Brain microvascular endothelial cell (primary cell): ENCODE measurements around the gene ZNF469.
"Not testable (repeated sequence)": the region's sequence is repeated elsewhere in the genome, so short reads cannot be mapped to it uniquely, and the experiment has no call there.

ENCODE experiments used
- DNase-seq: peaks from one replicate; pipeline ENCODE4 v3.0.0-alpha.2; 2020
- H3K27ac ChIP-seq: fragments of 250-450 bp; sonication (Bioruptor Pico); 2 replicates; pipeline ENCODE4 v1.5.1; 2020; ENCODE audit warnings: mild to moderate bottlenecking, moderate library complexity
- H3K27me3 ChIP-seq: fragments of 250-450 bp; sonication (Bioruptor Pico); replicated peaks from 2 replicates; pipeline ENCODE4 v1.5.1; 2020; ENCODE audit warnings: mild to moderate bottlenecking
- H3K36me3 ChIP-seq: fragments of 250-450 bp; sonication (Bioruptor Pico); replicated peaks from 2 replicates; pipeline ENCODE4 v1.5.1; 2020; ENCODE audit warnings: mild to moderate bottlenecking
- H3K4me3 ChIP-seq: 2 replicates; pipeline ENCODE4 v1.5.1; 2011; ENCODE audit warnings: low read depth, mild to moderate bottlenecking, control low read depth, low read length, moderate library complexity
- CTCF ChIP-seq: IDR thresholded peaks from 2 replicates; pipeline ENCODE4 v1.5.1; 2011; ENCODE audit warnings: low read depth, mild to moderate bottlenecking, moderate library complexity, low read length, control low read depth, inconsistent platforms; ENCODE audit errors: missing control alignments
- in situ Hi-C: cut with HindIII; loops from 2 replicates; pipeline ENCODE4 v1.10.0; 2017; ENCODE audit warnings: low sequenced_read_pairs, low pct_ligation_motif_present

Gene ZNF469

GRCh38 chr16:88406096-88407041, 23.6 kb downstream of the ZNF469 start:
- peaks cover 10% of the 10 kb centered on the region for H3K36me3 ChIP-seq
- H3K27me3 ChIP-seq, result no peaks in the 10 kb centered on the region
- no peak overlapping the region for H3K27ac ChIP-seq
- DNase-seq, result no peak
- peak; percentile 59 for TF ChIP-seq CTCF
- H3K4me3 ChIP-seq, result no peak overlapping the region
- in situ Hi-C loops, result no loop called here

GRCh38 chr16:88407042-88407420, 24.3 kb downstream of the ZNF469 start:
- Histone ChIP-seq H3K27me3 (no peaks in the 10 kb centered on the region), H3K36me3 (peaks cover 10% of the 10 kb centered on the region), H3K27ac (no peak overlapping the region), H3K4me3 (no peak overlapping the region)
- TF ChIP-seq CTCF, result no peak
- in situ Hi-C loops, result no loop called here
- DNase-seq, result no peak

- no peaks in the 10 kb centered on the region for H3K27me3 ChIP-seq
- in situ Hi-C loops, result no loop called here
- no peak overlapping the region for H3K27ac ChIP-seq
- peaks cover 10% of the 10 kb centered on the region for H3K36me3 ChIP-seq
- no peak overlapping the region for H3K4me3 ChIP-seq
- no peak for DNase-seq
- no peak for TF ChIP-seq CTCF
Measured at GRCh38 chr16:88407807-88408206, 25.0 kb downstream of the ZNF469 start.

GRCh38 chr16:88408561-88409142, 25.9 kb downstream of the ZNF469 start:
- in situ Hi-C loops, result no loop called here
- H3K27ac ChIP-seq, result no peak overlapping the region

GRCh38 chr16:88409296-88410065, 26.7 kb downstream of the ZNF469 start:
- Histone ChIP-seq H3K27me3 (no peaks in the 10 kb centered on the region), H3K27ac (no peak overlapping the region), H3K36me3 (peaks cover 7% of the 10 kb centered on the region), H3K4me3 (no peak overlapping the region)
- in situ Hi-C loops, result no loop called here
- no peak for DNase-seq
- TF ChIP-seq CTCF, result no peak

More at GRCh38 chr16:88408561-88409142, 25.9 kb downstream of the ZNF469 start:
- peaks cover 10% of the 10 kb centered on the region for H3K36me3 ChIP-seq
- DNase-seq, result no peak
- TF ChIP-seq CTCF, result no peak
- H3K27me3 ChIP-seq, result no peaks in the 10 kb centered on the region
- no peak overlapping the region for H3K4me3 ChIP-seq

- in situ Hi-C loops, DNase-seq: not testable (repeated sequence)
Measured at GRCh38 chr16:88410297-88410968, 27.7 kb downstream of the ZNF469 start.

More at GRCh38 chr16:88410297-88410968, 27.7 kb downstream of the ZNF469 start:
- H3K36me3 ChIP-seq, H3K27ac ChIP-seq, H3K27me3 ChIP-seq, H3K4me3 ChIP-seq: not testable (repeated sequence)
